Skeletal muscle tissue (tissue), 4 donors: ENCODE measurements around the gene XPNPEP3. TPM values are rescaled to one million over a fixed set of nuclear protein-coding genes. Genes with fewer than 3 reads are reported as not detected.

Source experiments
- H3K27ac ChIP-seq: one replicate; pipeline ENCODE4 v1.7.0; 2013; ENCODE audit warnings: mild to moderate bottlenecking, low read depth, low read length, inconsistent platforms
- H3K27me3 ChIP-seq, 3 donors: one replicate each; pipeline ENCODE4 v1.7.0; 2013; ENCODE audit warnings: low read length in 3 of 3; ENCODE audit not compliant: control insufficient read depth in 3 of 3, insufficient read depth in 3 of 3
- H3K36me3 ChIP-seq, 3 donors: one replicate each; pipeline ENCODE4 v1.7.0; 2013; ENCODE audit warnings: low read length in 3 of 3; ENCODE audit not compliant: control insufficient read depth in 3 of 3, insufficient read depth in 3 of 3
- H3K4me1 ChIP-seq, 3 donors: one replicate each; pipeline ENCODE4 v1.7.0; 2013; ENCODE audit warnings: low read length in 3 of 3, mild to moderate bottlenecking in 3 of 3; ENCODE audit not compliant: control insufficient read depth in 3 of 3, insufficient read depth in 3 of 3
- H3K4me3 ChIP-seq, 3 donors: one replicate each; pipeline ENCODE4 v1.7.0; 2013; ENCODE audit warnings: low read length in 3 of 3
- H3K9ac ChIP-seq, 3 donors: one replicate each; pipeline ENCODE4 v1.7.0; 2013; ENCODE audit warnings: low read length in 3 of 3, mild to moderate bottlenecking in 3 of 3, moderate library complexity in 2 of 3, low read depth in 1 of 3
- H3K9me3 ChIP-seq, 3 donors: one replicate each; pipeline ENCODE4 v1.7.0; 2013; ENCODE audit warnings: low read length in 3 of 3; ENCODE audit not compliant: control insufficient read depth in 3 of 3
- total RNA-seq: library from RNA; depleted of rRNA; stranded (reverse); fragments of >200 nt; gene quantifications from one replicate; pipeline ENCODE4 v1.2.3, GENCODE V29; 2014
- donor health status: Osteomylitis.

The XPNPEP3 gene
- total RNA-seq: 8.9 TPM

GRCh38 chr22:40856513-40857308, at the start of gene XPNPEP3, which contains the start of gene ST13:
TSS of gene XPNPEP3 (plus strand) at chr22:40857148. CDS start at chr22:40857182, 34 bp downstream.
TSS of gene ST13 (minus strand) at chr22:40856639. CDS start at chr22:40856540, 99 bp downstream.
- Histone ChIP-seq H3K9ac (peak within 1 kb of the TSS; percentile 97 to 99 (median 99)), H3K27ac (peak within 1 kb of the TSS; percentile 97), H3K4me3 (peak within 1 kb of the TSS; percentile 89 to 100 (median 97)), H3K9me3 (no peaks in the 10 kb centered on the region), H3K4me1 (peaks cover 37 to 47% (median 45%) of the 10 kb centered on the region in 3 donors), H3K36me3 (peaks cover 1 to 5% (median 2%) of the 10 kb centered on the region in 3 donors), H3K27me3 (no peaks in the 10 kb centered on the region)

- Histone ChIP-seq H3K4me1 (no peaks in the 10 kb centered on the region), H3K36me3 (peaks cover 0 to 2% (median 0%) of the 10 kb centered on the region in 3 donors), H3K27me3 (no peaks in the 10 kb centered on the region), H3K4me3 (no peak overlapping the region), H3K9ac (no peak overlapping the region), H3K9me3 (no peaks in the 10 kb centered on the region), H3K27ac (no peak overlapping the region)
Measured at GRCh38 chr22:40808018-40808841, 48.7 kb upstream of the XPNPEP3 start.

- no peak overlapping the region for H3K9ac ChIP-seq
- no peak overlapping the region for H3K27ac ChIP-seq
- no peak overlapping the region for H3K4me3 ChIP-seq
- H3K4me1 ChIP-seq: peaks cover 13 to 19% (median 15%) of the 10 kb centered on the region in 3 donors
- H3K36me3 ChIP-seq: peaks cover 0 to 2% (median 0%) of the 10 kb centered on the region in 3 donors
- H3K27me3 ChIP-seq: no peaks in the 10 kb centered on the region
- no peaks in the 10 kb centered on the region for H3K9me3 ChIP-seq
Measured at GRCh38 chr22:40813912-40814315, 43.0 kb upstream of the XPNPEP3 start.

GRCh38 chr22:40817737-40818136, 39.2 kb upstream of the XPNPEP3 start:
- Histone ChIP-seq H3K36me3 (no peaks in the 10 kb centered on the region), H3K9me3 (no peaks in the 10 kb centered on the region), H3K27me3 (no peaks in the 10 kb centered on the region), H3K27ac (no peak overlapping the region), H3K4me1 (peaks cover 21 to 30% (median 25%) of the 10 kb centered on the region in 3 donors), H3K4me3 (peak overlapping the region in 2 of 3 donors; percentile 94 to 96), H3K9ac (peak overlapping the region; percentile 10 to 64 (median 45))

GRCh38 chr22:40818192-40818746, 38.7 kb upstream of the XPNPEP3 start:
- peak overlapping the region; percentile 84 for H3K27ac ChIP-seq
- H3K9ac ChIP-seq: peak overlapping the region; percentile 94 to 99 (median 94)
- H3K4me3 ChIP-seq: peak overlapping the region; percentile 94 to 99 (median 96)
- H3K36me3 ChIP-seq: peaks cover 0 to 3% (median 0%) of the 10 kb centered on the region in 3 donors
- no peaks in the 10 kb centered on the region for H3K9me3 ChIP-seq
- H3K27me3 ChIP-seq: no peaks in the 10 kb centered on the region
- H3K4me1 ChIP-seq: peaks cover 21 to 30% (median 25%) of the 10 kb centered on the region in 3 donors

GRCh38 chr22:40818747-40819598, 38.0 kb upstream of the XPNPEP3 start, which contains the start of gene SLC25A17:
TSS of gene SLC25A17 (minus strand) at chr22:40819346. CDS start at chr22:40819248, 98 bp downstream.
- H3K27ac ChIP-seq: peak within 1 kb of the TSS; percentile 84
- no peaks in the 10 kb centered on the region for H3K27me3 ChIP-seq
- H3K36me3 ChIP-seq: peaks cover 0 to 10% (median 6%) of the 10 kb centered on the region in 3 donors
- H3K4me3 ChIP-seq: peak within 1 kb of the TSS; percentile 94 to 99 (median 96)
- H3K9me3 ChIP-seq: no peaks in the 10 kb centered on the region
- H3K4me1 ChIP-seq: peaks cover 21 to 30% (median 25%) of the 10 kb centered on the region in 3 donors
- peak within 1 kb of the TSS; percentile 94 to 99 (median 94) for H3K9ac ChIP-seq

- H3K36me3 ChIP-seq: peaks cover 0 to 14% (median 10%) of the 10 kb centered on the region in 3 donors
- H3K27me3 ChIP-seq: no peaks in the 10 kb centered on the region
- peak overlapping the region; percentile 73 to 96 (median 94) for H3K4me3 ChIP-seq
- peak overlapping the region; percentile 84 for H3K27ac ChIP-seq
- H3K9ac ChIP-seq: peak overlapping the region; percentile 66 to 99 (median 80)
- H3K9me3 ChIP-seq: no peaks in the 10 kb centered on the region
- peaks cover 21 to 30% (median 25%) of the 10 kb centered on the region in 3 donors for H3K4me1 ChIP-seq
Measured at GRCh38 chr22:40819599-40820140, 37.3 kb upstream of the XPNPEP3 start.

- H3K27ac ChIP-seq: no peak overlapping the region
- no peaks in the 10 kb centered on the region for H3K9me3 ChIP-seq
- H3K9ac ChIP-seq: no peak overlapping the region
- H3K27me3 ChIP-seq: no peaks in the 10 kb centered on the region
- peaks cover 9 to 16% (median 13%) of the 10 kb centered on the region in 3 donors for H3K4me1 ChIP-seq
- H3K4me3 ChIP-seq: no peak overlapping the region
- H3K36me3 ChIP-seq: peaks cover 3 to 20% (median 18%) of the 10 kb centered on the region in 3 donors
Measured at GRCh38 chr22:40823426-40823825, 33.5 kb upstream of the XPNPEP3 start.
